Mesendoderm (in vitro differentiated cells): ENCODE measurements around the gene EPN1.

ENCODE experiments used
- DNase-seq: peaks from one replicate; pipeline ENCODE4 v3.0.0; 2013
- H2AK5ac ChIP-seq: 2 replicates; pipeline ENCODE4 v1.6.1; 2013; ENCODE audit warnings: low read length, inconsistent platforms
- H2BK120ac ChIP-seq: 2 replicates; pipeline ENCODE4 v1.6.1; 2013; ENCODE audit warnings: low read depth, mild to moderate bottlenecking, low read length, moderate library complexity, mixed read lengths
- H2BK15ac ChIP-seq: replicated peaks from 2 replicates; pipeline ENCODE4 v1.6.1; 2013; ENCODE audit warnings: low read depth, mild to moderate bottlenecking, moderate library complexity
- H2BK5ac ChIP-seq: 2 replicates; pipeline ENCODE4 v1.6.1; 2013; ENCODE audit warnings: low read length, inconsistent platforms
- H3K18ac ChIP-seq: 2 replicates; pipeline ENCODE4 v1.6.1; 2013; ENCODE audit warnings: mild to moderate bottlenecking, low read length, mixed read lengths
- H3K23ac ChIP-seq: one replicate; pipeline ENCODE4 v1.6.1; 2013; ENCODE audit warnings: low read length
- H3K27ac ChIP-seq: 2 replicates; pipeline ENCODE4 v1.5.1; 2013; ENCODE audit warnings: low read depth, mild to moderate bottlenecking, inconsistent platforms, low read length, moderate library complexity
- H3K27me3 ChIP-seq: 2 replicates; pipeline ENCODE4 v1.6.1; 2013; ENCODE audit warnings: low read length, control low read depth, mild to moderate bottlenecking, inconsistent platforms; ENCODE audit not compliant: insufficient read depth, poor library complexity
- H3K36me3 ChIP-seq: 2 replicates; pipeline ENCODE4 v1.6.1; 2013; ENCODE audit warnings: low read length, inconsistent platforms; ENCODE audit not compliant: control insufficient read depth, insufficient read depth
- H3K4ac ChIP-seq: one replicate; pipeline ENCODE4 v1.6.1; 2013; ENCODE audit warnings: low read depth, mild to moderate bottlenecking, low read length, moderate library complexity
- H3K4me1 ChIP-seq: 2 replicates; pipeline ENCODE4 v1.6.1; 2013; ENCODE audit warnings: low read depth, low read length, inconsistent platforms; ENCODE audit not compliant: control insufficient read depth
- H3K4me2 ChIP-seq: 2 replicates; pipeline ENCODE4 v1.6.1; 2013; ENCODE audit warnings: low read length
- H3K4me3 ChIP-seq: 2 replicates; pipeline ENCODE4 v1.5.1; 2013; ENCODE audit warnings: mild to moderate bottlenecking, low read length
- H3K56ac ChIP-seq: one replicate; pipeline ENCODE4 v1.6.1; 2013; ENCODE audit warnings: low read length
- H3K79me1 ChIP-seq: 2 replicates; pipeline ENCODE4 v1.6.1; 2013; ENCODE audit warnings: low read length, inconsistent platforms
- H3K79me2 ChIP-seq: 2 replicates; pipeline ENCODE4 v1.6.1; 2013; ENCODE audit warnings: mild to moderate bottlenecking, low read length; ENCODE audit not compliant: control insufficient read depth, insufficient read depth
- H3K9ac ChIP-seq: 2 replicates; pipeline ENCODE4 v1.6.1; 2013; ENCODE audit warnings: low read length, inconsistent platforms
- H4K5ac ChIP-seq: one replicate; pipeline ENCODE4 v1.6.1; 2013; ENCODE audit warnings: low read length
- H4K8ac ChIP-seq: one replicate; pipeline ENCODE4 v1.6.1; 2013; ENCODE audit warnings: low read depth, mild to moderate bottlenecking, control low read depth, low read length, moderate library complexity
- WGBS: extraction: QIAGEN DNeasy Blood & Tissue Kit; methylation state at CpG from one replicate; pipeline ENCODE4 v1.1.7; 2013; ENCODE audit warnings: low lambda C conversion rate, missing lambda C conversion rate; ENCODE audit not compliant: insufficient coverage; ENCODE audit errors: extremely low coverage; 5-methylcytosine and 5-hydroxymethylcytosine counted together

EPN1 gene

DNA sequence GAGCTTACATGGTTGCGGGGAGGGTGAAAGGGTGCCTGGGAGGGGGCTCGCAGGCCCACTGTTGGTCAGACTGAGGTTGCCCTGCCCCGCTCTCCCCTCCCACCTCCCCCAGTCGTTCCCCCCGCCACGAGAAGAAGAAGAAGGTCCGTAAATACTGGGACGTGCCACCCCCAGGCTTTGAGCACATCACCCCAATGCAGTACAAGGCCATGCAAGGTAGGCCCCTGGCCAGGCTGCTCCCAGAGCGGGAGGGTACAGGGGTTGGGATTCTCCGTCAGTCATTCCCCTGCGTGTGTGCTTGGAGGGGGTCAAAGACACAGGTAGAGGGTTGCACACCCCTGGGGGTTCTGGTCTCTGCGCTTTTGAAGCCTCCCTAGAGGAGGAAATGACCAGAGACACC is 14.6 kb upstream of the EPN1 start:
- Histone ChIP-seq H3K56ac (no peak overlapping the region), H3K36me3 (peaks cover 20% of the 10 kb centered on the region), H2AK5ac (no peak overlapping the region), H3K4ac (no peak overlapping the region), H3K4me1 (peaks cover 4% of the 10 kb centered on the region), H3K79me1 (peaks cover 7% of the 10 kb centered on the region), H4K5ac (no peak overlapping the region), H4K8ac (no peak overlapping the region), H2BK15ac (no peak overlapping the region), H2BK120ac (no peak overlapping the region), H3K27me3 (no peaks in the 10 kb centered on the region), H3K9ac (no peak overlapping the region), H3K79me2 (peaks cover 87% of the 10 kb centered on the region), H3K27ac (no peak overlapping the region), H2BK5ac (no peak overlapping the region), H3K23ac (no peak overlapping the region), H3K4me2 (no peak overlapping the region), H3K4me3 (no peak overlapping the region), H3K18ac (no peak overlapping the region)
- no CpG with 5 or more reads among the region's 12 CpGs for WGBS
- DNase-seq = no peak

GRCh38 chr19:55660991-55661390 is 14.0 kb upstream of the EPN1 start:
- no CpG with 5 or more reads among the region's 16 CpGs for WGBS
- peaks cover 21% of the 10 kb centered on the region for H3K36me3 ChIP-seq

DNA sequence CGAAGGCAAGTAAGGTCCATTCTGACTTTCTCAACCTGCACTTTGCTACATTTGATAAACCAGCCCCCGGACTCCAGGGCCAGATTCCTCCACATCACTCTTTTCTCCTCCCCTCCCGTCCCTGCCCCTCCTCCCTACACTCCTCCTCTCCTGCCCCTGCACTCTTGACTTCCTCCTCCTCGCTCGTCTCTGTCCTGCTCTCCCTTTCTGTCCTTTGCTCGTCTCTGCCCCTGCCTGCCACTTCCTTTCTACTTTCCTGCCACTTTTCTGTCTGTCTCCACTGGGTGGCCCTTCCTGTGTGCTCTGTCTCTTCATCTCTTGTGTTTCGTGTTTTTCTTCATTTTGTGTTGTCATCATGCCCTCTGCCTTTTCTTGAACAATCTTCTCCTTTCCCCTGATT is 13.2 kb upstream of the EPN1 start:
- Histone ChIP-seq H3K79me2 (peaks cover 84% of the 10 kb centered on the region), H2BK120ac (no peak overlapping the region), H4K8ac (no peak overlapping the region), H3K4ac (no peak overlapping the region), H3K56ac (no peak overlapping the region), H2AK5ac (no peak overlapping the region), H4K5ac (no peak overlapping the region), H3K18ac (no peak overlapping the region), H2BK5ac (no peak overlapping the region), H3K9ac (no peak overlapping the region), H3K36me3 (peaks cover 27% of the 10 kb centered on the region), H3K4me3 (no peak overlapping the region), H3K27me3 (no peaks in the 10 kb centered on the region), H3K79me1 (peaks cover 9% of the 10 kb centered on the region), H3K4me1 (peaks cover under 1% of the 10 kb centered on the region), H3K23ac (no peak overlapping the region), H2BK15ac (no peak overlapping the region), H3K27ac (no peak overlapping the region), H3K4me2 (no peak overlapping the region)
- DNase-seq = no peak
- WGBS = no CpG with 5 or more reads among the region's 7 CpGs

More at GRCh38 chr19:55660991-55661390, 14.0 kb upstream of the EPN1 start:
- H3K79me2 ChIP-seq = peaks cover 84% of the 10 kb centered on the region
- peaks cover 4% of the 10 kb centered on the region for H3K4me1 ChIP-seq
- H3K27me3 ChIP-seq = no peaks in the 10 kb centered on the region
- no peak overlapping the region for H3K18ac ChIP-seq
- no peak overlapping the region for H3K4me3 ChIP-seq
- no peak overlapping the region for H3K23ac ChIP-seq
- no peak overlapping the region for H3K9ac ChIP-seq
- no peak overlapping the region for H4K5ac ChIP-seq
- H2BK120ac ChIP-seq = no peak overlapping the region
- no peak overlapping the region for H2BK15ac ChIP-seq
- H2BK5ac ChIP-seq = no peak overlapping the region
- H3K4me2 ChIP-seq = no peak overlapping the region
- DNase-seq = no peak
- no peak overlapping the region for H3K27ac ChIP-seq
- H4K8ac ChIP-seq = no peak overlapping the region
- H3K56ac ChIP-seq = no peak overlapping the region
- H2AK5ac ChIP-seq = no peak overlapping the region
- H3K79me1 ChIP-seq = peaks cover 7% of the 10 kb centered on the region
- no peak overlapping the region for H3K4ac ChIP-seq

DNA sequence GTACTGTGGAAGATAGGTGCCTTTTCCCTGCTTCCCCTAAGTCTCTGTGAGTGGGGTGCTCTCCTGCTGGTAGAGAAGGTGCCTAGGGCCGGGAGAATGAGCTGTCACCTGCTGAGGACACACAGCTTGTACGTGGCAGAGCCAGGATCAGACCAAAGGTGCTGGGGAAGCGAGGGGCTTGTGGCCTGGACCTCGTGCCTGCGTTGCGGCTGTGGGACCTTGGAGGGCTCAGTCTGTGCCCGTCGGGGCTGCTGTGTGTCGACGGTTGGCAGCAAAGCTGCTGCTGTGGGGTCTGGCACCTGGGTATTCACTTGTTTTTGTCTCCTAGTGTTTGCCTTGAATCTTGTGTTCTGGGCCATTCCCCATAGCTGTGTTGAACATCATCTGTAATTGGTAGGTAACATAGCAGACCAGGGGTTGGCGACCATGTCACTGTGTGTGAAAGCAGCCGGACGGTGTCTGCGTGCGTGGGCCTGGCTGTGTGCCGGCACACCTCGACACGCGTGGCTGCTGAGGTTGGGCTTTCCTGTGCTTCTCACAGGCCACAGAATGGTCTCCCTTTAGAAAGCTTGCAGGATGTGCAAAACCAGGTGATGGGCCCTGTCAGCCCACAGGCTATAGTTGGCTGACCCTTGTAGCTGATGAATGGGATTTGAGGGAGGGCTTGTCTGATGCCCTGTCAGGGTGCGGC is 11.0 kb upstream of the EPN1 start:
- H3K9ac ChIP-seq = no peak overlapping the region
- no peak overlapping the region for H2BK5ac ChIP-seq
- H3K23ac ChIP-seq = no peak overlapping the region
- no peak overlapping the region for H4K5ac ChIP-seq
- no peak overlapping the region for H4K8ac ChIP-seq
- no peak overlapping the region for H2BK15ac ChIP-seq
- peaks cover 14% of the 10 kb centered on the region for H3K79me1 ChIP-seq
- H3K4ac ChIP-seq = no peak overlapping the region
- peaks cover 76% of the 10 kb centered on the region for H3K79me2 ChIP-seq
- no peak overlapping the region for H3K4me3 ChIP-seq
- no CpG with 5 or more reads among the region's 20 CpGs for WGBS
- no peak overlapping the region for H3K4me2 ChIP-seq
- peaks cover 32% of the 10 kb centered on the region for H3K36me3 ChIP-seq
- H3K56ac ChIP-seq = no peak overlapping the region
- H3K18ac ChIP-seq = no peak overlapping the region
- H3K4me1 ChIP-seq = no peaks in the 10 kb centered on the region
- H2BK120ac ChIP-seq = no peak overlapping the region
- H2AK5ac ChIP-seq = no peak overlapping the region
- no peaks in the 10 kb centered on the region for H3K27me3 ChIP-seq
- H3K27ac ChIP-seq = no peak overlapping the region
- no peak for DNase-seq

DNA sequence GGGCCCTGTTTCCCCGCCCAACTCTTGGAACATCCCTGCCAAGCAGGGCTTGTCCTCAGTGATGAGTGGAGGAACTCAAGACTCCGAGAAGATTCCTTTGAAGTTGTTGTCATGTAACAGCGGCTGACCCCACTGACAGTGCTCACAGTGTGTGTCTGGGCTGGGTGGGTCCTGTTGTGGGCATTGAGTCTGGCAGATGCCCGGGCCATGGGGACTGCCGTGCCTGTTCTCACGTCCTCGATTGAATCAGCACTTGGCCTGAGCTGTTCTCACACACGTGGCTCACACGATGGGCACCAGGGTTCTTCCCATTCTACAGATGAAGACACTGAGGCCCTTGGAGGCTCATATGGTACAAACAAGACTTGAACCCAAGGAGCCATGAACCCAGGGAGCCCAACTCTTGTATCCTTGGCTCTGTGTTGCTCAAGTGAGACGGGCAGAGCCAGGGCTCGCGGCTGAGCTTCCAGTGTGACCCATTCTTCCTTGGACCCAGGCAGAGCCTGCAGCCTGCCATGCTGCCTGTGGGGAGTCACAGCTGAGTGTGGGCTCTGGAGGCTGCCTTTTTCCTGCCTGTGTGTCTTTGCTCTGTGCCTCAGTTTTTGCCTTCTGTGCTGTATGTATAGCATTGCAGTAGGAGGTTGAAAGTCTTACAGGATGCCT is 8.6 kb upstream of the EPN1 start:
- Histone ChIP-seq H2BK5ac (no peak overlapping the region), H3K4me2 (no peak overlapping the region), H2BK15ac (no peak overlapping the region), H3K27ac (no peak overlapping the region), H3K9ac (no peak overlapping the region), H3K79me2 (peaks cover 68% of the 10 kb centered on the region), H4K8ac (no peak overlapping the region), H3K36me3 (peaks cover 38% of the 10 kb centered on the region), H3K27me3 (no peaks in the 10 kb centered on the region), H3K4me3 (no peak overlapping the region), H3K4ac (no peak overlapping the region), H3K23ac (no peak overlapping the region), H3K4me1 (no peaks in the 10 kb centered on the region), H2AK5ac (no peak overlapping the region), H3K18ac (no peak overlapping the region), H4K5ac (no peak overlapping the region), H3K56ac (no peak overlapping the region), H3K79me1 (peaks cover 17% of the 10 kb centered on the region), H2BK120ac (no peak overlapping the region)
- no peak for DNase-seq
- WGBS = no CpG with 5 or more reads among the region's 12 CpGs
